Tibial nerve (tissue), 4 donors: ENCODE results near the gene SORCS3. TPM values are rescaled to one million over a fixed set of nuclear protein-coding genes. Genes with fewer than 3 reads are reported as not detected.

ENCODE experiments used
- DNase-seq, 2 donors: peaks; one replicate each; pipeline ENCODE4 v3.0.0-alpha.2; 2019; ENCODE audit warnings: low spot score in 2 of 2
- H3K27ac ChIP-seq, 4 donors: fragments of 200-600 bp; sonication (generic) in 3 of 4; one replicate each; pipeline ENCODE4 v1.5.1; 2017 to 2019; ENCODE audit warnings: mild to moderate bottlenecking in 1 of 4
- H3K27me3 ChIP-seq, 2 donors: fragments of 200-600 bp; sonication (generic) in 1 of 2; one replicate each; pipeline versions ENCODE4 v1.5.1 to v1.6.0; 2017 to 2019
- H3K36me3 ChIP-seq, 3 donors: fragments of 200-600 bp; sonication (generic); one replicate each; pipeline ENCODE4 v1.5.1; 2018 to 2019
- H3K4me1 ChIP-seq, 4 donors: fragments of 200-600 bp; sonication (generic) in 3 of 4; one replicate each; pipeline ENCODE4 v1.5.1; 2017 to 2019
- H3K4me3 ChIP-seq, 4 donors: fragments of 200-600 bp; sonication (generic) in 3 of 4; one replicate each; pipeline ENCODE4 v1.5.1; 2017 to 2019; ENCODE audit warnings: mild to moderate bottlenecking in 1 of 4, moderate library complexity in 1 of 4
- H3K9me3 ChIP-seq, 4 donors: fragments of 200-600 bp; sonication (generic) in 3 of 4; one replicate each; pipeline ENCODE4 v1.5.1; 2017 to 2019
- EP300 ChIP-seq, 2 donors: sonication (generic); formaldehyde crosslinking; IDR thresholded peaks; one replicate each; pipeline ENCODE4 v1.6.1; 2017; ENCODE audit warnings: antibody characterized with exemption in 2 of 2, mild to moderate bottlenecking in 1 of 2
- POLR2A ChIP-seq, 2 donors: fragments of 450-650 bp; IDR thresholded peaks; one replicate each; pipeline ENCODE4 v1.6.1; 2017; ENCODE audit warnings: antibody characterized with exemption in 2 of 2, mild to moderate bottlenecking in 2 of 2, moderate library complexity in 2 of 2
- WGBS, 2 donors: methylation state at CpG; one replicate each; pipeline ENCODE4 v1.1.5; 2018; 5-methylcytosine and 5-hydroxymethylcytosine counted together
- total RNA-seq, 4 donors: library from RNA; depleted of rRNA; stranded (reverse); fragments of >200 nt; gene quantifications; one replicate each; pipeline ENCODE4 v1.1.0, GENCODE V29; 2016
- TF ChIP-seq, protein P1 (sequence below), 5 experiments: fragments of 200-600 bp in 3 of 5; fragments of 450-650 bp in 2 of 5; sonication (generic) in 3 of 5; IDR thresholded peaks; one replicate each; pipeline ENCODE4 v1.5.1; 2016 to 2019; ENCODE audit warnings: antibody characterized with exemption in 5 of 5, mild to moderate bottlenecking in 3 of 5, moderate library complexity in 2 of 5

Gene SORCS3
- total RNA-seq, 4 donors from 2014 or later: 1.8 to 3.9 (median 3.2) TPM

DNA sequence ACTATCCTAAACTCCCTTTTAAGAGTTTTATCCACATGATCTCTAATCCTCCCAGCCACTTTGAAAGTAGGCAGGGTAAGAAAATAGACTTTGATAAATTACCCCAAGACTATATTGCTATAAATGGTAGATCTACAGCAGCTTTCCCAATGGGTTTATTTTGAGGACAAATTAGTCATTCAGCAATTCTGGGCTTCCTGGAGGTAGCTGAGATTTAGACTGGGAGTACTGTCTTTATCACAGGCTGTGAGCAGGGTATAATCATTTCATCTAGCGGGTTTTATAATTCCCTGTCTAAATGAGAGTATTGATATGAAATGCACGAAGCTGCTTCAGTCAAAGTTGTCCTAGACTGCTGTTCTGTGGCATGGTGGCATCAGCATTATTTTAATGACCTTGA is 279.4 kb downstream of the SORCS3 start:
- no peak overlapping the region for H3K27ac ChIP-seq
- H3K27me3 ChIP-seq: no peaks in the 10 kb centered on the region
- WGBS, 2 donors: 88 to 90% methylated on average over 2 of the region's 2 CpGs
- H3K4me3 ChIP-seq: no peak overlapping the region
- H3K36me3 ChIP-seq: no peaks in the 10 kb centered on the region
- H3K4me1 ChIP-seq: no peaks in the 10 kb centered on the region
- no peaks in the 10 kb centered on the region for H3K9me3 ChIP-seq
- DNase-seq: no peak
- TF ChIP-seq EP300 (IDR thresholded peaks at IDR 0.05) (no peak), POLR2A (IDR thresholded peaks at IDR 0.05) (no peak)
- TF ChIP-seq, protein P1, sequence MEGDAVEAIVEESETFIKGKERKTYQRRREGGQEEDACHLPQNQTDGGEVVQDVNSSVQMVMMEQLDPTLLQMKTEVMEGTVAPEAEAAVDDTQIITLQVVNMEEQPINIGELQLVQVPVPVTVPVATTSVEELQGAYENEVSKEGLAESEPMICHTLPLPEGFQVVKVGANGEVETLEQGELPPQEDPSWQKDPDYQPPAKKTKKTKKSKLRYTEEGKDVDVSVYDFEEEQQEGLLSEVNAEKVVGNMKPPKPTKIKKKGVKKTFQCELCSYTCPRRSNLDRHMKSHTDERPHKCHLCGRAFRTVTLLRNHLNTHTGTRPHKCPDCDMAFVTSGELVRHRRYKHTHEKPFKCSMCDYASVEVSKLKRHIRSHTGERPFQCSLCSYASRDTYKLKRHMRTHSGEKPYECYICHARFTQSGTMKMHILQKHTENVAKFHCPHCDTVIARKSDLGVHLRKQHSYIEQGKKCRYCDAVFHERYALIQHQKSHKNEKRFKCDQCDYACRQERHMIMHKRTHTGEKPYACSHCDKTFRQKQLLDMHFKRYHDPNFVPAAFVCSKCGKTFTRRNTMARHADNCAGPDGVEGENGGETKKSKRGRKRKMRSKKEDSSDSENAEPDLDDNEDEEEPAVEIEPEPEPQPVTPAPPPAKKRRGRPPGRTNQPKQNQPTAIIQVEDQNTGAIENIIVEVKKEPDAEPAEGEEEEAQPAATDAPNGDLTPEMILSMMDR (IDR thresholded peaks at IDR 0.05): no peak

DNA sequence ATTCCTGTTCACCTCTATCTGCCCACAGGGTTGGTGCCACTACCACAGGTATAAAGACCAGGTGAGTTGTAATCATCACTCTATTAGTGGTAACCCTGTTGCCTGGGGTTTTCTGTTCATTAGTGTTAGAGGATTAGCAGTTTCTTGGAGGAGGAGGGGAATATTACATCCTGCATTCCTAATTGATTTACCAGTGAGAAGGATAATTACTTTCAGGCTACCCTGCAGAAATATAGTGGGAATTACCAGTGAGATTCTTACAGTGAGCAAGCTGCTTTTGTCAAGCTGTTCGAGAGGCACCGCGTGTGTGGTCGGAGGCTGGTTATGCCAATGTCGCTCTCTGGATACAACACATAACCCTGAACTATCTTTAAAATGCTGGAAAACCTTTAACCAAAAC is 280.7 kb downstream of the SORCS3 start:
- TF ChIP-seq, protein P1 (IDR thresholded peaks at IDR 0.05): no peak
- no peak for TF ChIP-seq EP300 (IDR thresholded peaks at IDR 0.05)
- TF ChIP-seq POLR2A (IDR thresholded peaks at IDR 0.05): no peak
- DNase-seq: no peak
- Histone ChIP-seq H3K4me1 (peaks cover 0 to 7% (median 0%) of the 10 kb centered on the region in 4 donors), H3K36me3 (no peaks in the 10 kb centered on the region), H3K9me3 (no peaks in the 10 kb centered on the region), H3K27ac (no peak overlapping the region), H3K4me3 (no peak overlapping the region), H3K27me3 (no peaks in the 10 kb centered on the region)
- WGBS, 2 donors: 67 to 82% methylated on average over 5 of the region's 5 CpGs

GRCh38 chr10:104922810-104923209 is 281.7 kb downstream of the SORCS3 start:
- Histone ChIP-seq H3K36me3 (no peaks in the 10 kb centered on the region), H3K4me1 (peaks cover 0 to 7% (median 0%) of the 10 kb centered on the region in 4 donors), H3K27me3 (no peaks in the 10 kb centered on the region), H3K9me3 (no peaks in the 10 kb centered on the region), H3K27ac (no peak overlapping the region), H3K4me3 (no peak overlapping the region)
- TF ChIP-seq, protein P1 (IDR thresholded peaks at IDR 0.05): no peak
- TF ChIP-seq POLR2A (IDR thresholded peaks at IDR 0.05) (no peak), EP300 (IDR thresholded peaks at IDR 0.05) (no peak)
- WGBS, 2 donors: 77 to 89% methylated on average over 3 of the region's 3 CpGs
- DNase-seq: no peak

- Histone ChIP-seq H3K27me3 (no peaks in the 10 kb centered on the region), H3K4me3 (no peak overlapping the region), H3K36me3 (no peaks in the 10 kb centered on the region), H3K27ac (no peak overlapping the region), H3K4me1 (peaks cover 0 to 7% (median 0%) of the 10 kb centered on the region in 4 donors), H3K9me3 (no peaks in the 10 kb centered on the region)
- DNase-seq: no peak
- WGBS, 2 donors: 93 to 94% methylated on average over 3 of the region's 3 CpGs
- TF ChIP-seq, protein P1 (IDR thresholded peaks at IDR 0.05): no peak
- no peak for TF ChIP-seq EP300 (IDR thresholded peaks at IDR 0.05)
- no peak for TF ChIP-seq POLR2A (IDR thresholded peaks at IDR 0.05)
Observed at GRCh38 chr10:104923501-104923900, 282.4 kb downstream of the SORCS3 start.

DNA sequence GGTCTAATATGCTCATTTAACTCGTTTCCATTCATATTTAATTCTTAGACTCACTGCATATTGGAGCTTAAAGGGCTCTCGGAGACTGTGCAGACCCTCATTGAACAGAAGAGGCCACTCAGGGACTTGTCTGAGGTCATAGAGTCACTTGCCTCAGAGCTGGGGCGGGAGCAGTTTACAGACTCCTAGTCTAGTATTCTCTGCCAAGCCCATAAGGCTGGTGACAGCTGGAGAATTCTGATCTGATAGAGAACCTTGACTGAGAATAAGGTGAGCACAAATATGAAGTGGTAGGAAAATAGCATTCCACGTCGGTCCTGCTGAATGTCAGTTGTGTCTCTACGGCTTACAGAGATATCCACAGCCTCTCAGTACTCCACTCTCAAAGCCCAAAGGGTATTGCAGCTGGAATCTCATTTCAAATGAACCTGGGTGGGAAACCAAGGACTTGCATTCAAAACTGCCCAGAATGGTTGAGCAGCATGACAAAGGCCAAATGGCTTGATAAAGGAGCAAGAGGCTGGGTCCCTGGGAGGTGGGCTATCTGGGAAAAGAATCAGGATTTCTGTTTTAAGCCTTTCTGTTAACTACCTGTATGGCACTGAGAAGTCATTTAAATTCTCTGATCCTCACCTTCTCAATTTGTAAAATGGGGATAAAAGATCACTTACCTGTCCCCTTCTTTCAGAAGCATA is 283.2 kb downstream of the SORCS3 start:
- 82 to 89% methylated on average over 6 of the region's 6 CpGs for WGBS, 2 donors

More for the DNA sequence above, 283.2 kb downstream of the SORCS3 start:
- TF ChIP-seq, protein P1 (IDR thresholded peaks at IDR 0.05): no peak
- no peak for TF ChIP-seq POLR2A (IDR thresholded peaks at IDR 0.05)
- TF ChIP-seq EP300 (IDR thresholded peaks at IDR 0.05): no peak
- Histone ChIP-seq H3K4me1 (peaks cover 0 to 7% (median 0%) of the 10 kb centered on the region in 4 donors), H3K36me3 (no peaks in the 10 kb centered on the region), H3K9me3 (no peaks in the 10 kb centered on the region), H3K27me3 (no peaks in the 10 kb centered on the region), H3K27ac (no peak overlapping the region), H3K4me3 (no peak overlapping the region)
- no peak for DNase-seq
